ENCODE results near the gene IWS1.

IWS1 gene

GRCh38 chr2:127486247-127487058 is 39.8 kb downstream of the IWS1 start:
- no peak for DNase-seq

DNA sequence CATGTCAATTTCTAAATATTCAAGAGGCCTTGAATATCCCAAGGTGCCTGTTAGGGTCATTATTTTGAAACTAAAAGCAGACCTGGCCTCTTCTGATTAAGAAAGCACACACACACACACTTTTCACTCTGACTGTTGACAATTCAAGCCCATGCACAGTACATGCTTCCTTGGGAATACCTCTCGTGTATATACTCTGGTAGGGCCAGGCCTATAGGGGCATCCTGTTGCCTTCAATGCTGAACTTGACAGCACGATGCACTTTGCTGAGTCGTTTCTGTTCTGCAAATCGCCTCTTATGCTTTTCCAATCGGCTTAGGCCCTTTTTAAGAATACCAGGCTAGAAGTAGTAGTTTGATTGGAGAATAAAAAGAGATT is 40.6 kb downstream of the IWS1 start:
- DNase-seq = no peak

GRCh38 chr2:127485051-127485693 is 41.1 kb downstream of the IWS1 start:
- DNase-seq = no peak

DNA sequence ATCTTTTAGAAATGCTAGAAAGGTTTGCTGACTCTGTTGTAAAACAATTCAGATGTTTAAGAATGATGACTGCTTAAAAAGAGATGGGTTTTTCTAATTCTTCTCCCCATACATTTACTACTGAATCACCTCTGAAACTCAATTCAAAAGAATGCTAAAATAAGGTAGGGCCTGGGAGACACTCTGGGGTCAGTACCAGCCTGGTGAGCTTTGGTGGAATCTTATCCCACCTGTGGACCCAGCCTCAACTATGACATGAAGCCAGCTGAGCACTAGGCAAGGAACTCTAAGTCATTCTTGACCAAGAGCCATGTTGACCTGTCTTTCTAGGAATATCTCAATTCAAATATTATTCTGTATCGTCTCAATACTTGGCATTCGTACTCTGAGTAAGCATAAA is 44.3 kb downstream of the IWS1 start:
- no peak for DNase-seq

DNA sequence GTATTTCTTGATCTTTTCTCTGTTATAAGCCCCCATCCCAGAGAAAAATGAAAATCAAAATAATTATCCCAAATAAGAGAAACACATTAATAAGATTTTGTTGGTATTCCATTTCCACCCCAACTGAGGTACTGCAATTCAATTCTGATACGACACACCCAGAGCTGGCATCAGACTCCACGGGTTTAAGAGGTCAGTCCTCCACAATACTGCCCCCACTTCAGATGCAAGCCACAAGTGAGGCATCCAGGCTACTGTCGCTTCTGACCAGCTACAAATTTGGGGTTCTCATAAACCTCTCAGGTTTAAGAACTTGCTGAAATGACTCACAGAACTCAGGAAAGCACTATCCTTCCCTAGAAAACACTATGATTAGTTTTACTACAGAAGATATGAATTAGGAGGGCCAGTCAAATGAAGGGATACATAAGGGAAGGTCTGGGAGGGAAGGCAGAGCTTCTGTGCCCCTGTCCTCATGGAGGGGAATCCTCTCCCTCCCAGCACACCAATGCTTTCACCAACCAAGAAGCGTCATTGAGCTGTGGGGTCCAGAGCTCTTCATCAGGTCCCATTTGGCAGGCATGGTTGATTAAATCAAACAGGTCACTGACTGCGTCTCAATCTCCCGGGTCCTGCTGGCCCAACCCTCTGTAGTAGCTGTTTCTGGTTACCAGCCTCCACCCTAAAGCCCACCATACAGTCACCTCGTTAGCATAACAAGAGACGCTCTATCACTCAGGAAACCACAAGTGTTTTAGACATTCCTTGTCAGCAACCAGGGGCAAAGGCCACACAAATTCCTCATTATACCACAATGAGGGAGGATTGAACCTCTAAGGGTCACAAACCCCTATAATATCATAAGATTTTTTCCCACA is 46.2 kb downstream of the IWS1 start:
- DNase-seq = no peak

DNA sequence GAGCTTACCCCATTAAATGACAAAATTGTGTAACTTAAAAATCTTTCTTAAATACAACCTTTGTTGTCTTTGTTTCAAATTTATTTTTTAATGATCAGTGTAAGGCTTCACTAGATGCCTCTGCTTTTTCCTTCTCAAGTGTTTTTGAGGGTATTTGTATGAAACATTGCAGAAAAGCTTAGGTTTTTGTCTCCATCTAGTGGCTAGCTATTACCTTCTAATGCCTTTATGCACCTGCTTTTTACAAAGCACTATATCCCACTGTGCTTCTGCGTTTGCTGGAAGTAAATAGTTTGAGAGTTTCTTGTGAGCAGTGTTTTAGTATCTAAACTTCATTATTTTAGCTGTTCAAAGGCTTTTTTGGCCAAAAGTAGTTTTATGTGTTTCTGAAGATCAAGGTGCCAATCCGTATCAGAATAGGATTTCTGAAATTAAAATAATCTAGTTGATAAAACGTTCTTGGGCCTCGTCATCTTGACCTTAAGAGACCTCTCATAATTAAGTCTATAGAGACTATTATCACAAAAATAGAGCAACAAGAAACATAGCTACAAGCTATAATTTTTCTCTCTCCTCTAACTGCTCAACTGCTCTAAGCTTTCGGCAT is 47.0 kb downstream of the IWS1 start:
- peak; percentile 43 for DNase-seq

DNA sequence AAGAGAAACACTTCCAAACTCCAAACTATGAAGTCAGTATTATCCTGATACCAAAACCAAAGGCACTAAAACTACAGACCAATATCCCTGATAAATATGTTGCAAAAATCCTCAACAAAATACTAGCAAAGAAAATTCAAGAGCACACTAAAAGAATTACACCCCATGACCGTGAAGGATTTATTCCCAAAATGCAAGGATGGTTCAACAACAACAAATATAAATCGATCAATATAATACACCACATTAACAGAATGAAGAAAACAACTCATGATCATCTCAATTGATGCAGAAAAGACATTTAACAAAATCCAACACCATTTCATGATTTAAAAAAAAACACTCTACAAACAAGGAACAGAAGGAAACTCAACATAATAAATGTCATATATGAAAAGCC is 50.5 kb downstream of the IWS1 start:
- no peak for DNase-seq

DNA sequence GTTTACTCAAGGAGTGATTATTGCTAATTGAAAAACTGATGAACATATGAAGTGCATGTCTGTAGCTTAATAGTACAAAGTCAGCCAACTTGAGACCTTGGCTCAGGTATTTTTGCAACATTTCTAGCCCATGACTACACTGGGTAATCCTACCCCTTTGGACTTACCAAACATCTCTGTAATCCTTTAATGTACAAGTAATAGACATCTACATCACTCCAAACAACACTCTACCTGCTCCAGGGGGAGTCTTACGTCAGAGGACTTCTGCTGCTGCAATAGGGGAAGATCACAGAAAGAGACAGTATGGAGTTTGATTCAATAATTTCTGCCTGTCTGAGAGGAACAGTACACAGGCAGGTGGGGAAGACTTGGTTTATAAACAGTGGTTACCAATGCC is 54.0 kb downstream of the IWS1 start:
- no peak for DNase-seq

GRCh38 chr2:127471286-127471988 is 54.9 kb downstream of the IWS1 start:
- DNase-seq = no peak

DNA sequence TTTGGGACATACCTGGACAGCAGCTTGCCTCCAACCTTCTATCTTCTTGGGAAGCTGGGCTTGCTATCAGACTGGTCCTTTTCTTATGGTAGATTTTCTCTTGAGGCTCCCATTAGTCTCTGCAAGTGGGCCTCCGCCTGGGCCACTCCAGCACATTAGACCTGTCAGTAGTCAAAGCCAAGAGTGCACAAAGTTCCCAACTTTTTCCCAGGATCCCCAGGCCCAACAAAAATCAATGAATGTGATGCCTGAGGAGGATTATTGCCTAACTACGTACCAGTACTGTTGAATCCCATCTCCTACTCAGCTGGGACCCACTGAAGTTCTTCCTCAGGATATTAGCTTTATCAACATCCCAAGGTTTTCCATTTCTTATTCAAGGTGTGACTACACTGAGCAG is 56.3 kb downstream of the IWS1 start:
- no peak for DNase-seq

DNA sequence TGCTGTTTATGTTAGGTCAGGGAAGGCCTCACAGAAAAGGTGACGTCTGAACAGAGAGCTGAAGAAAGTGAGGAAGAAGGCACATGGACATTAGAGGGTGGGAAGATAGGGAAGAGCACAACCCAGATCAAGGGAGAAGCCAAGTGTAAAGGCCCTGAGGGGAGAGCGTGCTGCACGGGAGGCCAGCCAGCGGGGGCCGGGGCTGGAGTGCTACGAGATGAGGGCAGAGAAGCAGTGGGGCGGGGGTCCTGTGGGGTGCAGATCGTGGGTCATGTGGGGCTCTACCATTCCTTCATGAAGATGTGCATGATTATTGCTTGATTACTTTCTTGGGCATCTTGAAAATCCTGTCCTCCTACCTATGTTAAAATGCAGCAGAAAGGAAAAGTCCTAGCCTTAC is 57.2 kb downstream of the IWS1 start:
- DNase-seq = no peak

GRCh38 chr2:127465258-127465657 is 61.0 kb downstream of the IWS1 start:
- no peak for DNase-seq

GRCh38 chr2:127464470-127465257 is 61.6 kb downstream of the IWS1 start:
- no peak for DNase-seq

DNA sequence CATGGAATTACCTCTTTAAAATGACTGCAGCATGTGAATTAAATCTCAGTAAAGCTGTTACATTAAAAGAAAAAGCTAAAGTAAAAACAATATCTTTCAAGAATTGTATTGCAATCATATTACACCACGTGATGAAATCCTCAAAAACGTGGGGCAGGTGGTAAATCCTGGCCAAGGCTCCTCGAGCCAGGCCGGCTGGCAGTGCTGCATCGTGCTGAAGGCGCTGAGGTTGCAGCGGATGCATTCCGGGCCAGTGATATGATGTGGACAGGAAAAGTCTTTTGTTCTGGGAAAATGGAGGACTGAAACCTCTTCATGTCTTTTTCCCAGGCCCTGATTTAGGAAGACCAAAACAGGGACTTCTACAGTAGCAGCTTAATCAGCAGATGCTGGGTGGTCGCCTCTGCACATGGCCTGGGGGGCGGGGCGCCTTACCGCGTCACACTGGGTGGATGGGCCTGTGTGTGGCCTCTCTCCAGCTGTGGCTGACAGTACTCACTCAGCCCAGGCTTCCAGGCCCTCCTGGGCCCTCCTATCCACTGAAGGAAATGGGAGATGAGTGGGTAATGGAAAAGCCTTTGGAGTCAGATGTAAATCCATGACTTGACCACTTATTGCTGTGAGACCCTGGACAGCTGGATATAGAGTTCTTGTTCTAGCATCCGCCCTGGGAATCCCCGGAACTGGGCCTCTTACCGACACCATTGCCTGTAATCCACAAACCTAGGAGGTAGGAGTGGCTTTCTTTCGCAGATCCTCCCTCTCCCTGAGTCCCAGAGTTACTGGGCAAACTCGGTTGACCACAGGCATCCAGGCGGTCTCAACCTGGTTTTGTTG is 62.9 kb downstream of the IWS1 start:
- no peak for DNase-seq

GRCh38 chr2:127462461-127462860 is 63.8 kb downstream of the IWS1 start:
- DNase-seq = no peak

GRCh38 chr2:127456960-127457359 is 69.3 kb downstream of the IWS1 start:
- DNase-seq = no peak

DNA sequence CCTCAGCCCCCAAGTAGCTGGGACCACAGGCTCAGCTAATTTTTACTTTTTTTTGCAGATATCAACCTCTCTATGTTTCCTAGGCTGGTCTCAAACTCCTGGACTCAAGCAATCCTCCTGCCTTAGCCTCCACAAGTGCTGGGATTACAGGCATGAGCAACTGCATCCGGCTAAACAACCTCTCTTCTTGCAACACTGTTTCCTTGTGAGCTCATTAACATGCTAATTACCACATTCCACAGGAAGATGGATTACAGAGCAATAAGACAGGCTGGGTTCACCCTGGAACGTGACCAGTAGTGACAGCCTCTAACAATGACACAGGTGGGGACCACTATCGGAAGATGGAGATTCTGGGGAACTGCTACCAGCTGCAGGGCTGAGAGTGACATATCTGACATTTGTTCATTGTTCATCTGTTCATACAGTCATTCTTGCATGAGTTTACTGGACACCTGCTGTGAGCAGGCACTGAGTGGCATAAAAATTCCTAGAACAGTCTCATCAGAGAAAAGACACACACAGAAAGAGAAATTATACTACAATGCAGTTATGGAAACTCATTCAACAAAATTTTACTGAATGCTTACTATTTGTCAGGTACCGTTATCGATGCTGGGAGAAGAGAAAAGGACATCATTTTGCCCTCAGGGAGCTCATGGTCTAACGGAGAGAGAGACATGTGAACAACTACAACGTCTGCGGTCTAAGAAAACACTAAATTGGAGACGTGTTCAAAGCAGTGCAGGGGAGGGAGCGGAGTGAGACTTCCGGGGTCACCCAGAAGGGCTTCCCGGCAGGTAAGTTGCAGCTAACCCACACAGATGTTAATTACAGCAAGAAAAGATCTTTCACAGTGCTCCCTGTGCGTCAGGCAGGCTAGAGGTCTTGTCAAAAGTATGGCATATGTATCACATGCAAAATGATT is 70.5 kb downstream of the IWS1 start:
- no peak for DNase-seq

DNA sequence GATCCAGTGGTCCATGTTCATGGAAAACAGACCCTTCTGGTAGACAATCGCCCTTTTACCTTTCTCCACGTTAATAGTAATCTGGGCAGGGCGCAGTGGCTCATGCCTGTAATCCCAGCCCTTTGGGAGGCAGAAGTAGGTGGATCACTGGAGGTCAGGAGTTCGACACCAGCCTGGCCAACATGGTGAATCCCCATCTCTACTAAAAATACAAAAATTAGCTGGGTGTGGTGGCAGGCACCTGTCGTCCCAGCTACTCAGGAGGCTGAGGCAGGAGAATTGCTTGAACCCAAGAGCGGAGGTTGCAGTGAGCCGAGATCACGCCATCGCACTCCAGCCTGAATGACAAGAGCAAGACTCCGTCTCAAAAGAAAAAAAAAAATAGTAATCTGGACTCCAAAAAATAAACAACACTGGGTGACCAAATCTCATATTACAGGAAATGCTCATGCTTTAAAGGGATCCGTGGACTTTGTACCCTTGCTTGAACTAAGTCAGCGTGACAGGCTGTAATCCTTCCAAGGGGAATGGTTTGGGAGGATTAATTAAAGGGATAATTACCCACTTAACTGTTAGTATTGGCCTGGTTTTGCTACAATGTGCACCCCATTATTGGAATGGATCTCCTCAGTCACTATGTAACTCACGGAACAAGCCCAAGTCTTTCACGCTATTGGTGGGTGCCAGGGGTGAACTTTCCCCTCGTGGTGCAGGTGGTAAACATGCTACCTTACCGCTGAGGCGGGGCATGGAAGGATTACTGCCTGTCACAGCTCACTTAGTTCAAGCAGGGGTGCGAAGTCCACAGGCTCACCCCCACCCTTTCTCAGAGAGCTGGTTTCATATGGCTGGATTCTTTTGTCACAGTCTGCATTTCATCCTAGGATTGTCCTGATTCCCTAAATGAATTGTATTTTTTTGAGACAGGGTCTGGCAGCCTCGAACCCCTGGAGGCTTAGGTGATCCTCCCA is 71.4 kb downstream of the IWS1 start:
- DNase-seq = no peak

Data from activated CD4-positive, alpha-beta T cell treated with anti-CD3 and anti-CD28 coated beads, Interleukin-2, amount 50 U/mL, for 16 hours (primary cell).